ENCODE data around the gene TSFM. TPM values are rescaled to one million over a fixed set of nuclear protein-coding genes. Genes with fewer than 3 reads are reported as not detected.

TSFM gene
- total and polyA plus RNA-seq, 9 of the 15 experiments (the other 6 are each of a cell fraction or from before 2014, with no cell fraction given) = 44.6 to 198 (median 60.2) TPM

DNA sequence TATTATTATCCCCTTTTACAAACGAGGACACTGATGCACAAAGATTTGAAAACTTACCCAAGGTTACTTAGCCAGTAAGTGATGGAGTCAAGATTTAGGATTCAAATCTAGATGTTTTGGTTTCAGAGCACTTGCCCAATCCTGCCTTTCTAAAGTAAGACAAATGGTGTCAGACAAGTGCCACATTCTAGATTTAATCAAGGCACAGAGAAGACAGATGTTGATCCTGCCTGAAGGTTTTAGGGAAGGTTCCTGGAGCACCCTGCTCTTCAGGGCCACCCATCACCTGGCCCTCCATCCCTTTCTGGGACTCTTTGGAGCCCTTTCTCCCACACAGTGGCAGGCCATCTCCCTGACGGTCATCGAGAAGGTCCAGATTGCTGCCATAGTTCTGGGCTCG, 24.8 kb upstream of the TSFM start:
- Histone ChIP-seq H4K20me1 (replicated peaks; ENCODE audit: control insufficient read depth, insufficient read depth, low read length) (no peaks in the 10 kb centered on the region), H3K9ac (ENCODE audit: insufficient read depth in 1 of 2, low read depth in 2 of 2, low read length in 2 of 2) (no peak overlapping the region), H3K9me1 (ENCODE audit: control insufficient read depth, insufficient read depth, low read length) (no peaks in the 10 kb centered on the region), H3K4me1 (replicated peaks in 1 of 2; ENCODE audit: control insufficient read depth in 2 of 2, insufficient read depth in 2 of 2, low read length in 2 of 2) (peaks cover 27 to 28% of the 10 kb centered on the region in 2 experiments), H3K9me3 (replicated peaks; ENCODE audit: control insufficient read depth, insufficient read depth, low read depth, low read length) (no peaks in the 10 kb centered on the region), H3K27me3 (ENCODE audit: control insufficient read depth in 2 of 2, insufficient read depth in 2 of 2, low read length in 2 of 2) (no peaks in the 10 kb centered on the region), H3K4me3 (no peak overlapping the region), H3K36me3 (ENCODE audit: control insufficient read depth, insufficient read depth, low read length) (peaks cover 15% of the 10 kb centered on the region; the same call in 2 of the 3 replicates), H3K4me2 (ENCODE audit: insufficient read depth, low read length) (no peak overlapping the region), H2AFZ (ENCODE audit: low read depth, low read length) (no peak overlapping the region), H3K27ac (ENCODE audit: extremely low read depth, low read depth, low read length) (no peak overlapping the region), H3K79me2 (ENCODE audit: control insufficient read depth, insufficient read depth, low read length) (peaks cover 11% of the 10 kb centered on the region; the same call in 2 of the 3 replicates)
- ChIA-PET CTCF (ENCODE audit: low intra/inter-chr PET ratio) (no interaction called here), POLR2A (interaction anchor here (2.3 kb wide), 1 partner anchor 10 kb away, joined by 26 read pairs; the partner anchor contains the start of gene CYP27B1)
- no peak for FAIRE-seq
- no peak for DNase-seq (ENCODE audit: extremely low read depth in 1 of 4, low spot score in 3 of 4)
- intact Hi-C loops (cut with micrococcal nuclease) = loop anchor here (2.0 kb wide), 1 partner anchor 57 kb away; no protein-coding TSS in a partner anchor
- WGBS (ENCODE audit: insufficient coverage, low coverage, missing lambda C conversion rate) = 82% methylated on average over 4 of the region's 4 CpGs
- TF ChIP-seq ESRRA (IDR thresholded peaks at IDR 0.05; ENCODE audit: borderline replicate concordance, low read depth) (no peak), MTA3 (IDR thresholded peaks at IDR 0.05; ENCODE audit: borderline replicate concordance) (no peak), ZFP36 (IDR thresholded peaks at IDR 0.05; ENCODE audit: low read depth, low read length, partially characterized antibody) (no peak), CHCHD3 (CRISPR knock-in tag; IDR thresholded peaks at IDR 0.05) (no peak), ZNF143 (CRISPR knock-in tag; IDR thresholded peaks at IDR 0.05) (no peak)
- TF ChIP-seq, protein P1, sequence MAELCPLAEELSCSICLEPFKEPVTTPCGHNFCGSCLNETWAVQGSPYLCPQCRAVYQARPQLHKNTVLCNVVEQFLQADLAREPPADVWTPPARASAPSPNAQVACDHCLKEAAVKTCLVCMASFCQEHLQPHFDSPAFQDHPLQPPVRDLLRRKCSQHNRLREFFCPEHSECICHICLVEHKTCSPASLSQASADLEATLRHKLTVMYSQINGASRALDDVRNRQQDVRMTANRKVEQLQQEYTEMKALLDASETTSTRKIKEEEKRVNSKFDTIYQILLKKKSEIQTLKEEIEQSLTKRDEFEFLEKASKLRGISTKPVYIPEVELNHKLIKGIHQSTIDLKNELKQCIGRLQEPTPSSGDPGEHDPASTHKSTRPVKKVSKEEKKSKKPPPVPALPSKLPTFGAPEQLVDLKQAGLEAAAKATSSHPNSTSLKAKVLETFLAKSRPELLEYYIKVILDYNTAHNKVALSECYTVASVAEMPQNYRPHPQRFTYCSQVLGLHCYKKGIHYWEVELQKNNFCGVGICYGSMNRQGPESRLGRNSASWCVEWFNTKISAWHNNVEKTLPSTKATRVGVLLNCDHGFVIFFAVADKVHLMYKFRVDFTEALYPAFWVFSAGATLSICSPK (IDR thresholded peaks at IDR 0.05; ENCODE audit: borderline replicate concordance) = no peak
- TF ChIP-seq, protein P2, sequence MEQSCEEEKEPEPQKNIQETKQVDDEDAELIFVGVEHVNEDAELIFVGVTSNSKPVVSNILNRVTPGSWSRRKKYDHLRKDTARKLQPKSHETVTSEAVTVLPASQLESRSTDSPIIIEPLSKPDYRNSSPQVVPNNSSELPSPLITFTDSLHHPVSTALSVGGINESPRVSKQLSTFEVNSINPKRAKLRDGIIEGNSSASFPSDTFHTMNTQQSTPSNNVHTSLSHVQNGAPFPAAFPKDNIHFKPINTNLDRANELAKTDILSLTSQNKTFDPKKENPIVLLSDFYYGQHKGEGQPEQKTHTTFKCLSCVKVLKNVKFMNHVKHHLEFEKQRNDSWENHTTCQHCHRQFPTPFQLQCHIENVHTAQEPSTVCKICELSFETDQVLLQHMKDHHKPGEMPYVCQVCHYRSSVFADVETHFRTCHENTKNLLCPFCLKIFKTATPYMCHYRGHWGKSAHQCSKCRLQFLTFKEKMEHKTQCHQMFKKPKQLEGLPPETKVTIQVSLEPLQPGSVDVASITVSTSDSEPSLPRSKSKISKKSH (CRISPR knock-in tag; IDR thresholded peaks at IDR 0.05) = no peak
- TF ChIP-seq, protein P3, sequence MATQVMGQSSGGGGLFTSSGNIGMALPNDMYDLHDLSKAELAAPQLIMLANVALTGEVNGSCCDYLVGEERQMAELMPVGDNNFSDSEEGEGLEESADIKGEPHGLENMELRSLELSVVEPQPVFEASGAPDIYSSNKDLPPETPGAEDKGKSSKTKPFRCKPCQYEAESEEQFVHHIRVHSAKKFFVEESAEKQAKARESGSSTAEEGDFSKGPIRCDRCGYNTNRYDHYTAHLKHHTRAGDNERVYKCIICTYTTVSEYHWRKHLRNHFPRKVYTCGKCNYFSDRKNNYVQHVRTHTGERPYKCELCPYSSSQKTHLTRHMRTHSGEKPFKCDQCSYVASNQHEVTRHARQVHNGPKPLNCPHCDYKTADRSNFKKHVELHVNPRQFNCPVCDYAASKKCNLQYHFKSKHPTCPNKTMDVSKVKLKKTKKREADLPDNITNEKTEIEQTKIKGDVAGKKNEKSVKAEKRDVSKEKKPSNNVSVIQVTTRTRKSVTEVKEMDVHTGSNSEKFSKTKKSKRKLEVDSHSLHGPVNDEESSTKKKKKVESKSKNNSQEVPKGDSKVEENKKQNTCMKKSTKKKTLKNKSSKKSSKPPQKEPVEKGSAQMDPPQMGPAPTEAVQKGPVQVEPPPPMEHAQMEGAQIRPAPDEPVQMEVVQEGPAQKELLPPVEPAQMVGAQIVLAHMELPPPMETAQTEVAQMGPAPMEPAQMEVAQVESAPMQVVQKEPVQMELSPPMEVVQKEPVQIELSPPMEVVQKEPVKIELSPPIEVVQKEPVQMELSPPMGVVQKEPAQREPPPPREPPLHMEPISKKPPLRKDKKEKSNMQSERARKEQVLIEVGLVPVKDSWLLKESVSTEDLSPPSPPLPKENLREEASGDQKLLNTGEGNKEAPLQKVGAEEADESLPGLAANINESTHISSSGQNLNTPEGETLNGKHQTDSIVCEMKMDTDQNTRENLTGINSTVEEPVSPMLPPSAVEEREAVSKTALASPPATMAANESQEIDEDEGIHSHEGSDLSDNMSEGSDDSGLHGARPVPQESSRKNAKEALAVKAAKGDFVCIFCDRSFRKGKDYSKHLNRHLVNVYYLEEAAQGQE (IDR thresholded peaks at IDR 0.05; ENCODE audit: borderline replicate concordance) = no peak
- TF ChIP-seq, protein P3 (CRISPR knock-in tag; IDR thresholded peaks at IDR 0.05; ENCODE audit: low read depth) = no peak
- TF ChIP-seq, protein P4, sequence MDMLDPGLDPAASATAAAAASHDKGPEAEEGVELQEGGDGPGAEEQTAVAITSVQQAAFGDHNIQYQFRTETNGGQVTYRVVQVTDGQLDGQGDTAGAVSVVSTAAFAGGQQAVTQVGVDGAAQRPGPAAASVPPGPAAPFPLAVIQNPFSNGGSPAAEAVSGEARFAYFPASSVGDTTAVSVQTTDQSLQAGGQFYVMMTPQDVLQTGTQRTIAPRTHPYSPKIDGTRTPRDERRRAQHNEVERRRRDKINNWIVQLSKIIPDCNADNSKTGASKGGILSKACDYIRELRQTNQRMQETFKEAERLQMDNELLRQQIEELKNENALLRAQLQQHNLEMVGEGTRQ (CRISPR knock-in tag; IDR thresholded peaks at IDR 0.05) = no peak
- no TSS peak for BruUV-seq (replicated peaks)
- no peak for ATAC-seq
- in situ Hi-C loops (cut with MboI) = no loop called here

Data from K562 (cell line).